ENCODE measurements around the gene F13A1.

The F13A1 gene

GRCh38 chr6:6195080-6195479, 125.4 kb downstream of the F13A1 start:
- in situ Hi-C loops (cut with HindIII; ENCODE audit: low sequenced_read_pairs) = no loop called here

DNA sequence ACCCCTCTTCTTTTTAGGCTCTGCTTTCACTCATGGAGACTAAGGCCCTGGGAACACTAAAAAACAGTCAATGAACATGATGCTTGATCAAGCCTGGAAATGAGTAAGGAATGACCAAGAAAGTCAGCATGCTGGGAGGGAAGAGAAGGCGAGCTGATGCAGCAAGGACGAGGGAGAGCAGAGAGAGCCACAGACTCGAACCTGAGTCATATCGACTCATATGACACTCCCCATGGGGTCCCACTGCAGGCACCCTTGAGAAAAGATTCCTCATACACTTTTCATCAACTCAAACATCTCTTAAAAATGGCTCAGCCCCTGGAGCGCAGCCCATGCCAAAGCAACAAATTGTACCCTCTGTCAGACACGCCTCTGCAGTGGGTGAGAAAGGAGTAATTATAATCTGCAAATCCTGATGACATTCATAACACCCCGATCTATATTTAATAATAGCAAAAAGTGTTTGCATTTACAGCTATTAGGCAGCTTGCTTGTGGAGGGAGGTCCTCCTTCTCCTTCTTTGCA, 127.2 kb downstream of the F13A1 start:
- in situ Hi-C loops (cut with HindIII; ENCODE audit: low sequenced_read_pairs) = no loop called here

DNA sequence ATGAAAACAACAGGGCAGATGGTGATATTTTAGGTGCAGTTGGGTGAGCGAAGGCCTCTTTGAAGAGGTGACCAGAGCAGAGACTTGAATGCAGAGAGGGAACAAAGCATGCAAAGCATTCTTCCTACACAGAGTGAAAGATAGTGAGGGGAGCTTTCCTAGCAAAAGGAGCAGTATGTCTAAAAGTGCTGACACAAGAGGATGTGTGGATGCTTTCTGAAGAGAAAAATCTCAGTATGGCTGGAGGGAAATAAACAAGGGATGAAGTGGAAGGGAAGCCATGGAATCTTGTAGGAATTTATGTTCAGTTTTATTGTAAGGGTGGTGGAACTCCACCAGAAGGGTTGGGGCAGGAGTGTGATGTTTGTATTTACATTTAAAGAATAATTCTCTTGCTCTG, 128.6 kb downstream of the F13A1 start:
- in situ Hi-C loops (cut with HindIII; ENCODE audit: low sequenced_read_pairs) = no loop called here

DNA sequence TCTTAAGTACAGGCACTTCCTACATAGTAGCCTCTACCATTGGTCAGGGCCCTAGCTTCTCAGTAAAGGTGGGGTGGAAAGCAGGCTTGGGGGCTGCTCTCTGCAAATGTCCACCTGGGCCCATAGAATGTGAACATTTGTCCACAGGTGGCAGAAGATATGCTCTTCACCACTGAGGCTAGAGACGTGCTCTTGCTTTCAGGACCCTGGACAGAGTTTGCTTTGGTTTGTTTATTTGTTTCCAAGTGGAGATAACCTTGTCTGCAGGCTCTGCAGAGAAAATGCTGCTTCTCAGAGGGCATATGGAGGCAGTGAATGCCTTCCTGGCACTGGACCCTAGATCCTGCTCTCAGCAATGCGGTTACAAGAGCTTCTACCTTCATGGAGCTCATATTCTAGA, 129.0 kb downstream of the F13A1 start:
- in situ Hi-C loops (cut with HindIII; ENCODE audit: low sequenced_read_pairs) = no loop called here

GRCh38 chr6:6180684-6181083, 139.8 kb downstream of the F13A1 start:
- in situ Hi-C loops (cut with HindIII; ENCODE audit: low sequenced_read_pairs) = no loop called here

- in situ Hi-C loops (cut with HindIII; ENCODE audit: low sequenced_read_pairs) = no loop called here
These were observed 140.4 kb downstream of the F13A1 start for GRCh38 chr6:6179858-6180623.

DNA sequence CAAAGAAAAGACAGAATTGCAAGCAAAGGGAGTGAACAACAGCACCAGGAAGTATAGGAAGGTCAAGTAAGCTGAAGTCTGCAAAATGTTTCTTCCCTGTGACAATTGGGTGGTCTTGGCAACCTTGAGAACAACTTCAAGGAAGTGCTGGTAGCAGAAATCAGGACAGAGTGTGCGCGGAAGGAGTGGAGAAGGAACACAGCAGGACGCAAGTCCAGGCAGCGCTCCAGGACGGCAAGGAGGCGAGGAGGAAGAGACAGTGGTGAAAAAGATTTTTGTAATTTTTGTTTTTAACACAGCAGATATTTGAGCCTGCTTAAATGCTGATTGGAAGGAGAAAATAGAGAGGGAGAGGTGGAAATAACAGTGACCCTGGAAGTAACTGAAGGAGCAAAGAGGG, 141.7 kb downstream of the F13A1 start:
- in situ Hi-C loops (cut with HindIII; ENCODE audit: low sequenced_read_pairs) = no loop called here

- in situ Hi-C loops (cut with HindIII; ENCODE audit: low sequenced_read_pairs) = no loop called here
These were observed 142.7 kb downstream of the F13A1 start for GRCh38 chr6:6177754-6178153.

GRCh38 chr6:6176586-6177228, 143.8 kb downstream of the F13A1 start:
- in situ Hi-C loops (cut with HindIII; ENCODE audit: low sequenced_read_pairs) = no loop called here

- in situ Hi-C loops (cut with HindIII; ENCODE audit: low sequenced_read_pairs) = no loop called here
These were observed 144.3 kb downstream of the F13A1 start for GRCh38 chr6:6176127-6176526.

DNA sequence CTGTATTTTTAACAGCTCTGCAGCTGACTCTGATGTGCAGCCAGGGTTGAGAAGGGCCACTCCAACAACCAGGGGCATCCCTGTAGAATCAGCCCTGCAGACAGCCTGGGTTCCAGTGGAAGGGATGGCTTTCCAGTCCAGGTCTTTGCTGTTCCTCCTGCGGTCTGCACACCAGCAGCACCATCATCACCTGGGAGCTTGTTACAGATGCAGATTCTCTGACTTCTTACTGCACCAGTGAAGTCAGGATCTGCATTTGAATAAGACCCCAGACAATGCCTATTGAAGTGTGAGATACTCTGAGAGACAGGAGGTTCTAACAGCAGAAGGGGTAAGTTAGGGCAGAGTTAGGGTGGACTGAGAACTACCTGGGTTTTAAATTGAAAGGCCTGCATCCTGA, 151.3 kb downstream of the F13A1 start:
- in situ Hi-C loops (cut with HindIII; ENCODE audit: low sequenced_read_pairs) = no loop called here

- in situ Hi-C loops (cut with HindIII; ENCODE audit: low sequenced_read_pairs) = no loop called here
These were observed 154.4 kb downstream of the F13A1 start for GRCh38 chr6:6166064-6166463.

DNA sequence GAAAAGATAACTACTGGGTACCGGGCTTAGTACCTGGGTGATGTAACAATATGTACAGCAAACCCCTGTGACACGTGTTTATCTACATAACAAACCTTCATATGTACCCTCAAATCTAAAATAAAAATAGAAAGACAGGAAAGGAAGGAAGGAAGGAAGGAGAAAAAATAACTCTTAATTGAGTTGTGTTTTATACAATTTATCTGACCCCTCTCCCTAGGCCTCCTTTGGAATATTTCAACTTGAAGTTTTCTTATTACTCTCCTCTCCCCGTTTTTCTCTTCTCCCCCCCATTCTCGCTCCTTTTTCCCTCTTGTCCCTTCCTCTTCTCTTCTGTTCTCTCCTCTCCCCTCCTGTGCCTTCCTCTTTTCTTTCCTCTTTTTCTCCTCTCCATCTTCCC, 156.1 kb downstream of the F13A1 start:
- in situ Hi-C loops (cut with HindIII; ENCODE audit: low sequenced_read_pairs) = no loop called here

GRCh38 chr6:6154335-6154734, 166.1 kb downstream of the F13A1 start:
- in situ Hi-C loops (cut with HindIII; ENCODE audit: low sequenced_read_pairs) = no loop called here

GRCh38 chr6:6152060-6152459, 168.4 kb downstream of the F13A1 start:
- in situ Hi-C loops (cut with HindIII; ENCODE audit: low sequenced_read_pairs) = no loop called here

DNA sequence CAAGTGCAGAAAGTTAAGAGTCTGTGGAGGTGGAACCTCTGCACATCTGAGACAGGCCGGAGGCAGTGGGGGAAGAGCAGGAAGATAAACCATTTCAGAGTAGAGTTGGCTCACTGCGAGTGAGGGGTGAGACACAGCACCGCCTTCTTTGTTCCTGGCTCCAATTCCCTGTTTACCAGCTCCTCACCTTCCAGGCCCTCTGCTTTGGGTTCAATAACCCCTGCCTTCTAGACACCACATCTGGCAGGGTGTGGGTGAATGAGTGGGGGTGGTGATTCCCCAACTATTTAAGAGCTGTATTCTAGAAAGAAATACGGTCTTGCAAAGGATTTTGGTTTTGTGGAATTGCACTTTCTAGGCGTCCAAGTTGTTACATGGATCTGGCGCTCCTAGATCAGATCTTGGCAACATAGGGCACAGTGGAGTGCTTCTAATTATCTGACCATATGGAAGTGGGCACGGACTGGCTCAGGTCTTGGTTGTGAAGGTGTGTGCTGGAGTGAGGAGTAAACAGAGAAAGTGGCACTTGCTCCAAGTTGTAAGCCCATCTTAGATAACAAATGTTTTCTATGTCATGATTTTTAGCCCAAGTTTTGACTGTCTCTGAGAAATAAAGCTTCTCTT, 172.2 kb downstream of the F13A1 start:
- in situ Hi-C loops (cut with HindIII; ENCODE audit: low sequenced_read_pairs) = no loop called here

GRCh38 chr6:6131492-6132109, 188.9 kb downstream of the F13A1 start:
- in situ Hi-C loops (cut with HindIII; ENCODE audit: low sequenced_read_pairs) = no loop called here

GRCh38 chr6:6125495-6125894, 195.0 kb downstream of the F13A1 start:
- in situ Hi-C loops (cut with HindIII; ENCODE audit: low sequenced_read_pairs) = no loop called here

DNA sequence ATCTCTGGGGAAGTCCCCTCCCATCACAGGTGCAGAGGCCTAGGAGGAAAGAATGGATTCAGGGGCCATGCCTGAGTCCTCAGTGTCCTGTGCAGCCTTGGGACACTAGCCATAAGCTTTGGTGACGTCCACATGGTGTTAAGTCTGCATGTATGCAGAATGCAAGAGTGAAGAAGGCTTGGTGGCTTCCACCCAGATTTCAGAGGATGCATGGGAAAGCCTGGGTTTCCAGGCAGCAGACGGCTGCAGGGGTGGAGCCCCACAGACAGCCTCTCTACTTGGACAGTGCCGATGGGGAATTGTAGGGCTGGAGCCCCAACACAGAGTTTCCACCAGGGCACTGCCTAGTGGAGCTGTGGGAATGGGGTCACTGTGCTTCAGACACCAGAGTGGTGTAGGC, 196.7 kb downstream of the F13A1 start:
- in situ Hi-C loops (cut with HindIII; ENCODE audit: low sequenced_read_pairs) = no loop called here

- in situ Hi-C loops (cut with HindIII; ENCODE audit: low sequenced_read_pairs) = no loop called here
These were observed 198.5 kb downstream of the F13A1 start for GRCh38 chr6:6121943-6122342.

DNA sequence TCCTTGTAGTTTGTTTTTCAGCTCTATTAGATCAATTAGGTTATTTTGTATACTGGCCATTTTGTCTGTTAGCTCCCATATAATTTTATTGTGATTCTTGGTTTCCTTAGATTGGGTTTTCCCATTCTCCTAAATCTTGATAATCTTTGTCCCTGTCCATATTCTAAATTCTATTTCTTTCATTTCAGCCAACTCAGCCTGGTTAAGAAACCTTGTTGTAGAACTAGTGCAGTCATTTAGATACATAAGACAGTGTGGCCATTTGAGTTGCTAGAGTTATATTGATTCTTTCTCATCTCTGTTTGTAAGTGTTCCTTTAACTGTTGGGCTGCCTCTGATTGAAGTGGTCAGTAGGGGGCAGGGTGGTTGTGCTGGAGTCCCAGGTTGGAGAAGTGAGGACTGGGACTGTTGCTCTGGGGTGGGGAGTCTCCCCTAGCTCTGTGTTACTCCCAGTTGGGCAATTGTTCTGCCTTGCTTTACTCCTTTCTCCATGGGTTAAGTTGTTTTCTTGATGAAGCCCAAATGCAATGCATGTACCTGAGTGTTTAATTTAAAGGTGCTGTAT, 214.9 kb downstream of the F13A1 start:
- in situ Hi-C loops (cut with HindIII; ENCODE audit: low sequenced_read_pairs) = no loop called here
